Suprapubic skin (tissue), 4 donors: Measurements from ENCODE around the gene JUND. TPM values are rescaled to one million over a fixed set of nuclear protein-coding genes. Genes with fewer than 3 reads are reported as not detected.
A peak's percentile ranks its signal among the peaks of the same experiment; 100 is the strongest.

Experiments used
- DNase-seq, 2 donors: peaks; one replicate each; pipeline ENCODE4 v3.0.0-alpha.2; 2019; ENCODE audit warnings: low spot score in 2 of 2
- H3K27ac ChIP-seq: fragments of 200-600 bp; sonication (generic); one replicate; pipeline ENCODE4 v1.5.1; 2019
- H3K27me3 ChIP-seq: fragments of 200-600 bp; sonication (generic); one replicate; pipeline ENCODE4 v1.5.1; 2019
- H3K36me3 ChIP-seq: fragments of 200-600 bp; sonication (generic); one replicate; pipeline ENCODE4 v1.5.1; 2019
- H3K4me1 ChIP-seq: fragments of 200-600 bp; sonication (generic); one replicate; pipeline ENCODE4 v1.5.1; 2019
- H3K4me3 ChIP-seq: fragments of 200-600 bp; sonication (generic); one replicate; pipeline ENCODE4 v1.5.1; 2019; ENCODE audit warnings: mild to moderate bottlenecking
- H3K9me3 ChIP-seq: fragments of 200-600 bp; sonication (generic); one replicate; pipeline ENCODE4 v1.5.1; 2019
- EP300 ChIP-seq: sonication (generic); formaldehyde crosslinking; IDR thresholded peaks from one replicate; pipeline ENCODE4 v1.6.1; 2017; ENCODE audit warnings: antibody characterized with exemption
- POLR2A ChIP-seq, 2 donors: fragments of 450-650 bp; IDR thresholded peaks; one replicate each; pipeline ENCODE4 v1.6.1; 2017; ENCODE audit warnings: antibody characterized with exemption in 2 of 2, mild to moderate bottlenecking in 2 of 2, moderate library complexity in 2 of 2
- POLR2AphosphoS5 ChIP-seq, 3 donors: sonication (generic); formaldehyde crosslinking; IDR thresholded peaks; one replicate each; pipeline ENCODE4 v1.6.1; 2017; ENCODE audit warnings: antibody characterized with exemption in 3 of 3
- WGBS: methylation state at CpG from one replicate; pipeline ENCODE4 v1.1.5; 2018; 5-methylcytosine and 5-hydroxymethylcytosine counted together
- total RNA-seq, 4 donors: library from RNA; depleted of rRNA; stranded (reverse); fragments of >200 nt; gene quantifications; one replicate each; pipeline ENCODE4 v1.1.0, GENCODE V29; 2016
- TF ChIP-seq, protein P1 (sequence below), 2 donors: fragments of 200-600 bp in 1 of 2; fragments of 450-650 bp in 1 of 2; sonication (generic) in 1 of 2; IDR thresholded peaks; one replicate each; pipeline ENCODE4 v1.5.1; 2016 to 2019; ENCODE audit warnings: antibody characterized with exemption in 2 of 2, mild to moderate bottlenecking in 1 of 2, moderate library complexity in 1 of 2

The JUND gene
- total RNA-seq, 4 donors from 2014 or later = 330 to 579 (median 396) TPM

DNA sequence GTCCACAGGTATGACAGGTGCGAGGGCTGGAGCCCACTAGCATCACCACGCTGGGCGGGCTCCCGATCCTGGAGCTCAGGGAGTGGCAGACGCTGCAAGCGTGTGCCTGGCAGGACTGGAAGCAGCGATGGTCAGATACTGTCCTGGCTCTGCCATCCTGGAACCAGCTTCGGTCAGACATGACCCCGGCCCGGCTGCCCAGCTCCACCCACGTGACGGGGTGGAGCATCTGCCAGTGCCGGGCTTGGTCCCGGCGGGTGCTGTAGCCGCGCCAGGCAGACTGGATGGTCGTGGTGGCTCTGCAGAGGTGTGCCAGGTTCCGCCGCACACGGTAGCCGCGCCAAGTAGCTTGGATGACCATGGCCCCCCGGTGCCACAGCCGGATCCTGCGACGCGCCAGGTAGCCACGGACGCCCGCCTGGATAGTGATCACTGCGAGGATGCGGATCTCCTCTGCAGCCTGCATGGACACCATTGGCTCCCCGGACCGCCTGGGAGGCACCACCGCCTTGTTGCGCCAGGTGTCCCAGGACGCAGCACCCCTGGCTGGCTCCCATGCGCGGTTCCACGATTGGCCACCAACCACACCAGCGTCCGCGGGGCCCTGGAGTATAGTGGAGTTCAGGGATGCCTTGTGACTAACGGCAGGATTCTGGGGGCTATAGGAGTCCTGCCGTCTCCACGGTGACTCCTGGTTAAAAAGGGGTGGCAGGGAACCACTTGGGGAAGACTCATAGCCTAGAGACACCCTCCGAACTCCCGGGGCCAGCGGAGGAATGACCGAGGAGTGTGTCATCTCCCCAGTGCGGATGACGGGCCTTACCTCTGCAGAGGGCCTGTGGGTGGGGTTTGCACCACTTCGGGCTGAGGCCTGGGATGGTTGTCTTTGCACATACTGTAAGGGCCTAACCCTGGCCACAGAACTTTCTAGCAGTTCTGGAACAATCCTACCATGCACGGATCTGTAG is 23.6 kb downstream of the JUND start:
- 92% methylated on average over 23 of the region's 55 CpGs for WGBS
- Histone ChIP-seq H3K27ac (no peak overlapping the region), H3K27me3 (no peaks in the 10 kb centered on the region), H3K9me3 (no peaks in the 10 kb centered on the region), H3K4me3 (no peak overlapping the region), H3K36me3 (peaks cover 12% of the 10 kb centered on the region), H3K4me1 (peaks cover 21% of the 10 kb centered on the region)
- TF ChIP-seq POLR2AphosphoS5 (IDR thresholded peaks at IDR 0.05) (no peak), EP300 (no peak), POLR2A (IDR thresholded peaks at IDR 0.05) (no peak)
- TF ChIP-seq, protein P1, sequence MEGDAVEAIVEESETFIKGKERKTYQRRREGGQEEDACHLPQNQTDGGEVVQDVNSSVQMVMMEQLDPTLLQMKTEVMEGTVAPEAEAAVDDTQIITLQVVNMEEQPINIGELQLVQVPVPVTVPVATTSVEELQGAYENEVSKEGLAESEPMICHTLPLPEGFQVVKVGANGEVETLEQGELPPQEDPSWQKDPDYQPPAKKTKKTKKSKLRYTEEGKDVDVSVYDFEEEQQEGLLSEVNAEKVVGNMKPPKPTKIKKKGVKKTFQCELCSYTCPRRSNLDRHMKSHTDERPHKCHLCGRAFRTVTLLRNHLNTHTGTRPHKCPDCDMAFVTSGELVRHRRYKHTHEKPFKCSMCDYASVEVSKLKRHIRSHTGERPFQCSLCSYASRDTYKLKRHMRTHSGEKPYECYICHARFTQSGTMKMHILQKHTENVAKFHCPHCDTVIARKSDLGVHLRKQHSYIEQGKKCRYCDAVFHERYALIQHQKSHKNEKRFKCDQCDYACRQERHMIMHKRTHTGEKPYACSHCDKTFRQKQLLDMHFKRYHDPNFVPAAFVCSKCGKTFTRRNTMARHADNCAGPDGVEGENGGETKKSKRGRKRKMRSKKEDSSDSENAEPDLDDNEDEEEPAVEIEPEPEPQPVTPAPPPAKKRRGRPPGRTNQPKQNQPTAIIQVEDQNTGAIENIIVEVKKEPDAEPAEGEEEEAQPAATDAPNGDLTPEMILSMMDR (IDR thresholded peaks at IDR 0.05) = no peak
- DNase-seq = no peak

- H3K27ac ChIP-seq = no peak overlapping the region
- no peaks in the 10 kb centered on the region for H3K27me3 ChIP-seq
- peaks cover 12% of the 10 kb centered on the region for H3K36me3 ChIP-seq
- DNase-seq = no peak
- WGBS = 30% methylated on average over 6 of the region's 24 CpGs
- no peak for TF ChIP-seq EP300
- TF ChIP-seq, protein P1 (IDR thresholded peaks at IDR 0.05) = peak in 1 of 2 donors; percentile 18
- H3K9me3 ChIP-seq = no peaks in the 10 kb centered on the region
- no peak overlapping the region for H3K4me3 ChIP-seq
- peaks cover 18% of the 10 kb centered on the region for H3K4me1 ChIP-seq
These were observed 26.6 kb downstream of the JUND start for GRCh38 chr19:18254546-18255503.

- Histone ChIP-seq H3K36me3 (peaks cover 12% of the 10 kb centered on the region), H3K27ac (no peak overlapping the region), H3K4me1 (peaks cover 18% of the 10 kb centered on the region), H3K9me3 (no peaks in the 10 kb centered on the region), H3K27me3 (no peaks in the 10 kb centered on the region), H3K4me3 (no peak overlapping the region)
- no peak for TF ChIP-seq POLR2AphosphoS5 (IDR thresholded peaks at IDR 0.05)
- TF ChIP-seq, protein P1 (IDR thresholded peaks at IDR 0.05) = no peak
- no peak for TF ChIP-seq EP300
- no peak for TF ChIP-seq POLR2A (IDR thresholded peaks at IDR 0.05)
- no peak for DNase-seq
- 19% methylated on average over 5 of the region's 5 CpGs for WGBS
These were observed 27.7 kb downstream of the JUND start for GRCh38 chr19:18253716-18254115.

DNA sequence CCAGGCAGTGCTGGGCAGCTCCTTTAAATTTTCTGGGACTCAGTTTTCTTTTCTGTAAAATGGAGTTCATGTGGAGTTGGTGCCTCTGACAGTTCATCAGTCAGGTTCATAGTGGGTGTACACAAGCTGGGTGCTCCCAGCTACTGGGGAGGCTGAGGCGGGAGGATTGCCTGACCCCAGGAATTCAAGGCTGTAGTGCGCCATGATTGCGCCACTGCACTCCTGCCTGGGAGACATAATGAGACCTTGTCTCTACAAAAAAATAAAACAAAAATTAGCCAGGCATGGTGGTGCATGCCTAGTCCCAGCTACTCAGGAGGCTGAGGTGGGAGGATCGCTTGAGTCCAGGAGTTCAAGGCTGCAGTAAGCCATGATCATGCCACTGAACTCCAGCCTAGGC is 28.3 kb downstream of the JUND start:
- peaks cover 2% of the 10 kb centered on the region for H3K27me3 ChIP-seq
- peaks cover 12% of the 10 kb centered on the region for H3K36me3 ChIP-seq
- DNase-seq = no peak
- no peaks in the 10 kb centered on the region for H3K9me3 ChIP-seq
- no peak overlapping the region for H3K4me3 ChIP-seq
- H3K4me1 ChIP-seq = peaks cover 18% of the 10 kb centered on the region
- TF ChIP-seq, protein P1 (IDR thresholded peaks at IDR 0.05) = no peak
- TF ChIP-seq EP300 = no peak
- no peak for TF ChIP-seq POLR2A (IDR thresholded peaks at IDR 0.05)
- no peak for TF ChIP-seq POLR2AphosphoS5 (IDR thresholded peaks at IDR 0.05)
- WGBS = 87% methylated on average over 4 of the region's 4 CpGs
- H3K27ac ChIP-seq = no peak overlapping the region
